ENCODE results near the gene ATP1B2. TPM values are rescaled to one million over a fixed set of nuclear protein-coding genes. Genes with fewer than 3 reads are reported as not detected.

The ATP1B2 gene
- total RNA-seq, 4 donors from 2014 or later: 0.28 to 1.4 (median 0.48) TPM; not detected in 1

DNA sequence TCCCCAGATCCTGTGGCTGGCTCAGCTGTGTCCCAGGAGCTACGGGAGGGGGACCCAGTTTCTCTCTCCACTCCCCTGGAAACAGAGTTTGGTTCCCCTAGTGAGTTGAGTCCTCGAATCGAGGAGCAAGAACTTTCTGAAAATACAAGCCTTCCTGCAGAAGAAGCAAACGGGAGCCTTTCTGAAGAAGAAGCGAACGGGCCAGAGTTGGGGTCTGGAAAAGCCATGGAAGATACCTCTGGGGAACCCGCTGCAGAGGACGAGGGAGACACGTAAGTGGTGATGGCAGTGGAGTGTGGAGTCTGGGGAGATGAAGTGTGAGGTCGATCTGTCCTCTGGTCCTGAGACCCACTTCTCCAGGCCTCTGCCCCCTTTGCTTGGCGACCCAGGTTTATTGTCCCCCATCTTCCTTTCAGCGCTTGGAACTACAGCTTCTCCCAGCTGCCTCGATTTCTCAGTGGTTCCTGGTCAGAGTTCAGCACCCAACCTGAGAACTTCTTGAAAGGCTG, 38.1 kb downstream of the ATP1B2 start:
- TF ChIP-seq, protein P1, sequence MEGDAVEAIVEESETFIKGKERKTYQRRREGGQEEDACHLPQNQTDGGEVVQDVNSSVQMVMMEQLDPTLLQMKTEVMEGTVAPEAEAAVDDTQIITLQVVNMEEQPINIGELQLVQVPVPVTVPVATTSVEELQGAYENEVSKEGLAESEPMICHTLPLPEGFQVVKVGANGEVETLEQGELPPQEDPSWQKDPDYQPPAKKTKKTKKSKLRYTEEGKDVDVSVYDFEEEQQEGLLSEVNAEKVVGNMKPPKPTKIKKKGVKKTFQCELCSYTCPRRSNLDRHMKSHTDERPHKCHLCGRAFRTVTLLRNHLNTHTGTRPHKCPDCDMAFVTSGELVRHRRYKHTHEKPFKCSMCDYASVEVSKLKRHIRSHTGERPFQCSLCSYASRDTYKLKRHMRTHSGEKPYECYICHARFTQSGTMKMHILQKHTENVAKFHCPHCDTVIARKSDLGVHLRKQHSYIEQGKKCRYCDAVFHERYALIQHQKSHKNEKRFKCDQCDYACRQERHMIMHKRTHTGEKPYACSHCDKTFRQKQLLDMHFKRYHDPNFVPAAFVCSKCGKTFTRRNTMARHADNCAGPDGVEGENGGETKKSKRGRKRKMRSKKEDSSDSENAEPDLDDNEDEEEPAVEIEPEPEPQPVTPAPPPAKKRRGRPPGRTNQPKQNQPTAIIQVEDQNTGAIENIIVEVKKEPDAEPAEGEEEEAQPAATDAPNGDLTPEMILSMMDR (IDR thresholded peaks at IDR 0.05): no peak
- ATAC-seq (ENCODE audit: low FRiP score): no peak
- no peak for DNase-seq (ENCODE audit: low spot score)

DNA sequence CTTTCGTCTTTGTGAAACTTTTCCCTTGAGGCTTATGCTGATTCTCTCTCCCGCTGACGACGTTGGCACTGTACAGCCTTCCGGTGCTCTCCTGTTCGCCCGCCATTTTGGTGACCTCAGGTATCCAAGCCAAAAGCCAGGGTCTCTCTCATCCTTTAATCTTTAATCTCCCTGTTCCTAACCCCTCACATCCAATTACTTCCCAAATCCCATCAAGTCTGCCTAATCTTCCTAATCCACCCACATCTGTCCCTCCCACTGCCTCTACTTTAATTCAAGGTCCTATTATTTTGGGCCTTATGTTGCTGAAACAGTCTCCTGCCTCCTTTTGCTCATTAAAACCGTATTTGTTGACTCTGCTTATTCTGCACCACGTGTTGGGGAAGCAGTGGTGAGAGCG, 44.9 kb downstream of the ATP1B2 start:
- ATAC-seq (ENCODE audit: low FRiP score) (no peak), DNase-seq (ENCODE audit: low spot score) (no peak)
- TF ChIP-seq, protein P1 (IDR thresholded peaks at IDR 0.05): no peak

DNA sequence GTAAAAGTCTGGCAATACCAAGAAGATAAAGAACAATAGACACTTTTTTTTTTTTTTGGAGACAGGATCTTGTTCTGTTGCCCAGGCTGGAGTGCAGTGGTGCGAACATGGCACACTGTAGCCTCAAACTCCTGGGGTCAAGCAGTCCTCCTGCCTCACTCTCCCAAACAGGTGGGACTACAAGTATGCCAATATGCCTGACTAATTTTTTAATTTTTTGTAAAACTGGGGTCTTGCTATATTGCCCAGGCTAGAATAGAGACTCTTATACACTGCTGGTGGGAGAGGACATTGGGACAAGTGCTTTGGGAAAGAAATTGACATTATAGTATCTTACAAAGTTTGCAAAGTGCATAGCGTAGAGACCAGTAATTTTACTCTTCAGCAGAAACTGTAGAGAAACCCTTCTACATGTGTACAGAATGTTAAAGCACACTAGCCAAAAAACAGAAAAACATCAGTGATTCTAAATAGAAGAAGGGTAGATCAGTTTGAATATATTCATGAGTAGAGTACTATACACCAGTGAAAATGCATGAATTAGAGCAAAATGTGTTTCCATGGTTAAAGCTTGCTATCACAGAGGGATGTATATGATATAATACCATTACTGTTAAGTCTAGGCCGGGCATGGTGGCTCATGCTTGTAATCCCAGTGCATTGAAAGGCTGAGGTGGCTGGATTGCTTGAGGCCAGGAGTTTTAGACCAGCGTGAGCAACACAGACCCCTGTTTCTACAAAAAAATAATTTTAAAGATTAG, 47.3 kb downstream of the ATP1B2 start:
- ATAC-seq (ENCODE audit: low FRiP score): no peak
- no peak for DNase-seq (ENCODE audit: low spot score)
- TF ChIP-seq, protein P1 (IDR thresholded peaks at IDR 0.05): no peak

DNA sequence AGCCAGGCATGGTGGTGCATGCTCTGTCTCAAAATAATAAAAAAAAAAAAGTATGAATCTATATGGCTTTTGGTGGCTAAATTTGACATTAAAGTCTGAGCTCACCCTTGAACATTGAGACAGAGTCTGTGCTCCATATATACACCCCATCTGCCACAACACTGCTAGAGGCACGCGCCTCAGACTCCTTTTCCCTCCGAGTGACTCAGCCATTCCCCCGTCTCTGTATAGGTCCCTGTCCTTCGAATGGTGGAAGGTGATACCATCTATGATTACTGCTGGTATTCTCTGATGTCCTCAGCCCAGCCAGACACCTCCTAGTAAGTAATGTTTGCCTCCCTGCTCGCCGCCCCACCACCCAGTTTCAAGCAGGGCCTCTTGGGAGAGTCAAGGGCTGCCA, 49.8 kb downstream of the ATP1B2 start:
- ATAC-seq (ENCODE audit: low FRiP score): no peak
- no peak for DNase-seq (ENCODE audit: low spot score)
- TF ChIP-seq, protein P1 (IDR thresholded peaks at IDR 0.05): no peak

DNA sequence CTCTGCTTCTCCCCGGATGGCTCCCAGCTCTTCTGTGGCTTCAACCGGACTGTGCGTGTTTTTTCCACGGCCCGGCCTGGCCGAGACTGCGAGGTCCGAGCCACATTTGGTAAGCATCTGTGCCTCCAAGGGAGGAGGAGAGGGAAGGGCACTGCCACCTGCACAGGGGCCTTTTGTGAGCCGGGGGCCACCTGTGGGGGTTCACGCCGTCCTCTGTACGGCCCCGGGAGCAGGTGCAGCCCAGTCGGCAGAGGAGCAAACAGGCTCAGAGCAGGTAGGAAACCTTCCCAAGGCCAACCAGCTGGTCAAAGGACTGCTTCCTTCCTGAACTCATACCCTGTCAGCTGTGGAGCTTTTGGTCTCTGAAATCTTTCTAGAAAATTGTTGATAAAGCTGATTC, 51.0 kb downstream of the ATP1B2 start:
- TF ChIP-seq, protein P1 (IDR thresholded peaks at IDR 0.05): no peak
- ATAC-seq (ENCODE audit: low FRiP score) (no peak), DNase-seq (ENCODE audit: low spot score) (no peak)

DNA sequence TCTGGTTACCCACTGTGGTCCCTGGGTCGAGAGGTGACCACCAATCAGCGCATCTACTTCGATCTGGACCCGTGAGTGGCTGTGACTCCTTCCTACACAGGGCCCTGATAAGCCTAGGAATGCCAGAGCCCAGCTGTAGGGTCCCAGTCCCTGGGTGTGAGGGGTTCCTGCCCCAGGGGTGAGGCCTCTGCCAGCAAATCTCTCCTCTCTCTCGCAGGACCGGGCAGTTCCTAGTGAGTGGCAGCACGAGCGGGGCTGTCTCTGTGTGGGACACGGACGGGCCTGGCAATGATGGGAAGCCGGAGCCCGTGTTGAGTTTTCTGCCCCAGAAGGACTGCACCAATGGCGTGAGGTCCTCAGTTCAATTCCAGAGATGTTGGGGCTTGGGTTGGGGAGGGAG, 52.0 kb downstream of the ATP1B2 start:
- ATAC-seq (ENCODE audit: low FRiP score): no peak
- TF ChIP-seq, protein P1 (IDR thresholded peaks at IDR 0.05): no peak
- no peak for DNase-seq (ENCODE audit: low spot score)
